Left cardiac atrium (tissue), 4 donors: ENCODE data around the gene FOXD2. TPM values are rescaled to one million over a fixed set of nuclear protein-coding genes. Genes with fewer than 3 reads are reported as not detected.
A peak's percentile ranks its signal among the peaks of the same experiment; 100 is the strongest.

Experiments
- ATAC-seq, 2 donors: fragments of 200-7000 bp; cut with Tn5 transposase; one replicate each; pipeline ENCODE4 v1.9.1; 2020; ENCODE audit warnings: mild to moderate bottlenecking in 2 of 2, moderate library complexity in 2 of 2
- DNase-seq: peaks from one replicate; pipeline ENCODE4 v3.0.0-alpha.2; 2020
- intact Hi-C, 2 donors: fragments of 100-400 bp; cut with DNase I; formaldehyde crosslinking; loops; one replicate each; pipeline versions ENCODE4 v1.14.1 to v1.15.1; 2022 to 2023
- total RNA-seq, 2 donors: library from RNA; stranded (reverse); fragmentation: NEBNext Ultra II Directional; extraction: Animal tissue kit (Norgen Biotek cat#: 25700); gene quantifications; one replicate each; pipeline ENCODE4 v1.2.1, GENCODE V29; 2021
- donor health status: DM: no; HTN: yes; CAD: no.
- donor health status: DM: no; HTN: yes; CAD: no; lungs with severe emphysema.
- donor health status: DM: yes; HTN: yes; CAD: no.
- donor health status: Dilated cardiomyopathy.

The FOXD2 gene
- total RNA-seq, 2 donors from 2014 or later = 0.06 to 0.08 TPM

- DNase-seq (peak; percentile 71), ATAC-seq (peak; percentile 17 to 35)
- intact Hi-C loops = loop anchor here in 1 of 2 donors (5.0 kb wide), 1 partner anchor 276 kb away; no protein-coding TSS in a partner anchor
Observed at GRCh38 chr1:47436304-47436978, 1.4 kb upstream of the FOXD2 start.

GRCh38 chr1:47436979-47437446, 831 bp upstream of the FOXD2 start:
- DNase-seq (peak; percentile 43), ATAC-seq (peak; percentile 6 to 10)
- intact Hi-C loops = loop anchor here in 1 of 2 donors (5.0 kb wide), 1 partner anchor 275 kb away; no protein-coding TSS in a partner anchor

GRCh38 chr1:47438165-47439016, 547 bp downstream of the FOXD2 start:
- no peak for DNase-seq

GRCh38 chr1:47439017-47439818, 1.4 kb downstream of the FOXD2 start:
- intact Hi-C loops = loop anchor here in 1 of 2 donors (5.0 kb wide), 1 partner anchor 273 kb away; no protein-coding TSS in a partner anchor
- ATAC-seq = no peak
- DNase-seq = no peak

More at GRCh38 chr1:47438165-47439016, 547 bp downstream of the FOXD2 start:
- intact Hi-C loops = loop anchor here in 1 of 2 donors (5.0 kb wide), 1 partner anchor 274 kb away; no protein-coding TSS in a partner anchor
- no peak for ATAC-seq

- DNase-seq = no peak
- ATAC-seq = no peak
- intact Hi-C loops = loop anchor here in 1 of 2 donors (5.0 kb wide), 1 partner anchor 272 kb away; no protein-coding TSS in a partner anchor
Observed at GRCh38 chr1:47439819-47440598, 2.2 kb downstream of the FOXD2 start.

- DNase-seq = no peak
- intact Hi-C loops = no loop called here
- ATAC-seq = no peak
Observed at GRCh38 chr1:47440599-47441081, 2.8 kb downstream of the FOXD2 start.

- intact Hi-C loops = no loop called here
- DNase-seq (no peak), ATAC-seq (no peak)
Observed at GRCh38 chr1:47441450-47442106, 3.7 kb downstream of the FOXD2 start.

GRCh38 chr1:47442202-47442601, 4.4 kb downstream of the FOXD2 start:
- DNase-seq = no peak
- intact Hi-C loops = no loop called here
- ATAC-seq = no peak

GRCh38 chr1:47442842-47443529, 5.1 kb downstream of the FOXD2 start:
- intact Hi-C loops = no loop called here
- DNase-seq = no peak
- ATAC-seq = no peak

GRCh38 chr1:47443530-47444296, 5.9 kb downstream of the FOXD2 start:
- intact Hi-C loops = no loop called here
- DNase-seq = no peak
- ATAC-seq = no peak

GRCh38 chr1:47444297-47444561, 6.4 kb downstream of the FOXD2 start:
- no peak for DNase-seq
- intact Hi-C loops = no loop called here
- ATAC-seq = no peak

- ATAC-seq = peak; percentile 58 to 84
- peak; percentile 40 for DNase-seq
- intact Hi-C loops = no loop called here
Observed at GRCh38 chr1:47444562-47445465, 7.0 kb downstream of the FOXD2 start.

- no peak for DNase-seq
- intact Hi-C loops = no loop called here
- ATAC-seq = no peak
Observed at GRCh38 chr1:47445823-47446550, 8.1 kb downstream of the FOXD2 start.

GRCh38 chr1:47448462-47449222, 10.8 kb downstream of the FOXD2 start:
- DNase-seq (no peak), ATAC-seq (no peak)
- intact Hi-C loops = no loop called here
